A673 (cell line): ENCODE measurements around the gene ASGR2. TPM values are rescaled to one million over a fixed set of nuclear protein-coding genes. Genes with fewer than 3 reads are reported as not detected.

Source experiments
- BruUV-seq: library from RNA; stranded (reverse); fragments of 400-500 nt; replicated peaks from 2 replicates; lab custom pipeline; 2021; lab: Mats Ljungman, UMichigan
- CTCF ChIA-PET: fragments of 300-600 bp; sonication (Branson Sonifier 250); formaldehyde crosslinking; loops from one replicate; lab custom pipeline; 2022; ENCODE audit warnings: antibody characterized with exemption; lab: Charles Lee
- POLR2A ChIA-PET: fragments of 300-600 bp; sonication (Branson Sonifier 250); formaldehyde crosslinking; loops from one replicate; lab custom pipeline; 2022; ENCODE audit warnings: antibody characterized with exemption; ENCODE audit not compliant: low non-redundant PET; lab: Charles Lee
- DNase-seq: peaks from one replicate; pipeline ENCODE4 v3.0.0-alpha.2; 2015; ENCODE audit warnings: low spot score
- H3K27ac ChIP-seq: fragments of 200-600 bp; sonication (generic); 2 replicates; pipeline ENCODE4 v1.5.1; 2016; ENCODE audit warnings: mixed run types, low read depth, mild to moderate bottlenecking, mixed read lengths, antibody characterized with exemption, low read length; ENCODE audit not compliant: poor library complexity, severe bottlenecking
- H3K27me3 ChIP-seq: fragments of 200-600 bp; sonication (generic); replicated peaks from 2 replicates; pipeline ENCODE4 v1.6.1; 2017; ENCODE audit warnings: mixed run types, low read depth, mild to moderate bottlenecking, mixed read lengths, antibody characterized with exemption, low read length; ENCODE audit not compliant: insufficient read depth, poor library complexity
- H3K36me3 ChIP-seq: fragments of 200-600 bp; sonication (generic); 2 replicates; pipeline ENCODE4 v1.6.1; 2016; ENCODE audit warnings: mixed run types, mild to moderate bottlenecking, mixed read lengths, antibody characterized with exemption, low read length; ENCODE audit not compliant: insufficient read depth, poor library complexity, severe bottlenecking
- H3K4me1 ChIP-seq: fragments of 200-600 bp; sonication (generic); 2 replicates; pipeline ENCODE4 v1.6.1; 2017; ENCODE audit warnings: mixed run types, mild to moderate bottlenecking, mixed read lengths, antibody characterized with exemption, low read length; ENCODE audit not compliant: insufficient read depth, poor library complexity, severe bottlenecking
- H3K4me3 ChIP-seq: fragments of 200-600 bp; sonication (generic); 2 replicates; pipeline ENCODE4 v1.5.1; 2016; ENCODE audit warnings: low read depth, mixed run types, mild to moderate bottlenecking, mixed read lengths, low read length; ENCODE audit not compliant: poor library complexity, severe bottlenecking
- H3K9me3 ChIP-seq: fragments of 200-600 bp; sonication (generic); 2 replicates; pipeline ENCODE4 v1.6.1; 2016; ENCODE audit warnings: mixed run types, low read depth, mild to moderate bottlenecking, mixed read lengths, antibody characterized with exemption, low read length; ENCODE audit not compliant: poor library complexity, severe bottlenecking
- EZH2 ChIP-seq: fragments of 200-600 bp; sonication (generic); IDR thresholded peaks from 2 replicates; pipeline ENCODE4 v1.6.1; 2017; ENCODE audit warnings: borderline replicate concordance, low read depth, mild to moderate bottlenecking, mixed read lengths, antibody characterized with exemption, low read length; ENCODE audit not compliant: poor library complexity, severe bottlenecking
- intact Hi-C: fragments of 100-400 bp; cut with micrococcal nuclease; formaldehyde crosslinking; loops from one replicate; pipeline ENCODE4 v1.10.0; 2022; ENCODE audit not compliant: unreplicated experiment
- total RNA-seq: library from RNA; stranded (reverse); gene quantifications from 2 replicates; pipeline ENCODE4 v1.2.3, GENCODE V29; 2021
- TF ChIP-seq, protein P1 (sequence below): fragments of 300-800, 200-600 bp; sonication (generic); conservative IDR thresholded peaks from 2 replicates; pipeline ENCODE4 v1.5.1; 2017; ENCODE audit warnings: low read depth, mild to moderate bottlenecking, antibody characterized with exemption, low read length, moderate library complexity, mixed read lengths

The ASGR2 gene
- total RNA-seq, 1 experiment from 2014 or later = not detected

GRCh38 chr17:7120123-7120522 is 5.5 kb upstream of the ASGR2 start:
- Histone ChIP-seq H3K9me3 (no peaks in the 10 kb centered on the region), H3K36me3 (no peaks in the 10 kb centered on the region), H3K4me3 (no peak overlapping the region), H3K27ac (no peak overlapping the region), H3K4me1 (no peaks in the 10 kb centered on the region), H3K27me3 (no peaks in the 10 kb centered on the region)
- intact Hi-C loops = no loop called here
- BruUV-seq = no TSS peak
- ChIA-PET POLR2A (no interaction called here), CTCF (interaction anchor here (0.6 kb wide), 1 partner anchor 13 kb away, joined by 8 read pairs; no protein-coding TSS in a partner anchor)
- TF ChIP-seq EZH2 = no peak
- TF ChIP-seq, protein P1, sequence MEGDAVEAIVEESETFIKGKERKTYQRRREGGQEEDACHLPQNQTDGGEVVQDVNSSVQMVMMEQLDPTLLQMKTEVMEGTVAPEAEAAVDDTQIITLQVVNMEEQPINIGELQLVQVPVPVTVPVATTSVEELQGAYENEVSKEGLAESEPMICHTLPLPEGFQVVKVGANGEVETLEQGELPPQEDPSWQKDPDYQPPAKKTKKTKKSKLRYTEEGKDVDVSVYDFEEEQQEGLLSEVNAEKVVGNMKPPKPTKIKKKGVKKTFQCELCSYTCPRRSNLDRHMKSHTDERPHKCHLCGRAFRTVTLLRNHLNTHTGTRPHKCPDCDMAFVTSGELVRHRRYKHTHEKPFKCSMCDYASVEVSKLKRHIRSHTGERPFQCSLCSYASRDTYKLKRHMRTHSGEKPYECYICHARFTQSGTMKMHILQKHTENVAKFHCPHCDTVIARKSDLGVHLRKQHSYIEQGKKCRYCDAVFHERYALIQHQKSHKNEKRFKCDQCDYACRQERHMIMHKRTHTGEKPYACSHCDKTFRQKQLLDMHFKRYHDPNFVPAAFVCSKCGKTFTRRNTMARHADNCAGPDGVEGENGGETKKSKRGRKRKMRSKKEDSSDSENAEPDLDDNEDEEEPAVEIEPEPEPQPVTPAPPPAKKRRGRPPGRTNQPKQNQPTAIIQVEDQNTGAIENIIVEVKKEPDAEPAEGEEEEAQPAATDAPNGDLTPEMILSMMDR = no peak
- DNase-seq = no peak

GRCh38 chr17:7119314-7119713 is 4.7 kb upstream of the ASGR2 start:
- TF ChIP-seq EZH2 = no peak
- TF ChIP-seq, protein P1 = no peak
- Histone ChIP-seq H3K9me3 (no peaks in the 10 kb centered on the region), H3K4me3 (no peak overlapping the region), H3K27ac (no peak overlapping the region), H3K4me1 (no peaks in the 10 kb centered on the region), H3K36me3 (no peaks in the 10 kb centered on the region), H3K27me3 (no peaks in the 10 kb centered on the region)
- no peak for DNase-seq
- BruUV-seq = no TSS peak
- POLR2A ChIA-PET = no interaction called here
- intact Hi-C loops = no loop called here
- CTCF ChIA-PET = no interaction called here

- POLR2A ChIA-PET = no interaction called here
These were observed 423 bp upstream of the ASGR2 start for GRCh38 chr17:7114875-7115614.

More at GRCh38 chr17:7114875-7115614, 423 bp upstream of the ASGR2 start:
- no peak for TF ChIP-seq EZH2
- TF ChIP-seq, protein P1 = no peak
- Histone ChIP-seq H3K4me1 (no peaks in the 10 kb centered on the region), H3K9me3 (no peaks in the 10 kb centered on the region), H3K4me3 (no peak overlapping the region), H3K27me3 (no peaks in the 10 kb centered on the region), H3K36me3 (no peaks in the 10 kb centered on the region), H3K27ac (no peak overlapping the region)
- CTCF ChIA-PET = no interaction called here
- intact Hi-C loops = no loop called here
- no peak for DNase-seq
- no TSS peak for BruUV-seq
